Measurements from ENCODE around the gene ICAM3. TPM values are rescaled to one million over a fixed set of nuclear protein-coding genes. Genes with fewer than 3 reads are reported as not detected.
A peak's percentile ranks its signal among the peaks of the same experiment; 100 is the strongest.

ICAM3 gene
- total RNA-seq, 1 experiment from 2014 or later: 28.3 TPM

DNA sequence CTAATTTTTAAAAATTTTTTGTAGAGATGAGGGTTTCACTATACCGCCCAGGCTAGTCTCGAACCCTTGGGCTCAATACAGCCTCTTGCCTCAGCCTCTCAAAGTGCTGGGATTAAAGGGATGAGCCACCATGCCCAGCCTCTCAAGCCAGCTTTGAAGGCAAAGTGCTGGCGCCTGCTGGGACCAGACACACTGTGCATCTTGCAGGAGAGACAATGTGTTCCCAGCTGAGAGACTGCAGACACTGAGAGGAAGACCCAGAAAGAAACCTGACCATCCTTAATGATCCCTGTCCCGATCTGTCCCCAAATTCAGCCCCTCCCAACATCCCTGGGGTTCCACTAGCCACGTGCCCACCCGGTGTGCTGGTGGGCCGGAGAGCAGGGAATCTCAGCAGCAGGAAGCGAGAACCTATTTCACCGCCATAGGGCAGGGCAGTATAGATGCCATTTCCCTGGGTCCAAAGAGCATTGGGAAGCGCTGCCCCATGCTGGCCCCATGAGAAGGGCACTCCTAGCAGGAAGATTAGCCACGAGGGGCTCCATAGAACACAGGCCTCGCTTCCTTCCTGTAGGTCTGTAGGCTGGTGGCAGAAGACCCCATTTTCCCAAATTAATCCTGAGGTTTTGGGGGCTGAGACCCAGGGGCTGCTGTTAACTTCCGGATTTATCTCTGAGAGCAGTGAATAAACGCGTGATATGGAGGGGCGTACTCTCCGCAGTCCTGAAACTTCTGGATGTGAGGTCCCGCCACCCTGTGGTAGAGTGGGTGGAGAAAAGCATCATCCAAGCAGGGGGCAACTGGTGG, 7.1 kb downstream of the ICAM3 start:
- peak overlapping the region; percentile 96 to 98 (median 97) for H3K27ac Mint-ChIP-seq
- peaks cover 14 to 41% (median 31%) of the 10 kb centered on the region in 3 experiments; a peak in 6 of 7 replicates for H3K36me3 Mint-ChIP-seq (ENCODE audit: insufficient read depth in 1 of 3, low read depth in 3 of 3)
- Histone ChIP-seq H3K79me2 (ENCODE audit: insufficient read depth, low read length) (peaks cover 8% of the 10 kb centered on the region; the same call in 1 of the 2 replicates), H3K4me1 (ENCODE audit: insufficient read depth, low read length) (no peaks in the 10 kb centered on the region), H2BK12ac (ENCODE audit: insufficient read length, low read depth, low read length) (no peak overlapping the region), H2BK15ac (ENCODE audit: low read depth, low read length) (no peak overlapping the region), H3K79me1 (ENCODE audit: insufficient read depth, low read depth, low read length, poor library complexity, severe bottlenecking) (peaks cover 4% of the 10 kb centered on the region), H2BK120ac (ENCODE audit: low read depth, low read length, poor library complexity, severe bottlenecking) (no peak overlapping the region), H3K23ac (ENCODE audit: insufficient read length, low read depth, low read length) (no peak overlapping the region), H2BK20ac (ENCODE audit: low read depth, low read length, poor library complexity, severe bottlenecking) (no peak overlapping the region), H2BK5ac (ENCODE audit: insufficient read length, low read length) (no peak overlapping the region), H3K18ac (ENCODE audit: insufficient read length, low read depth, low read length) (no peak overlapping the region), H2AFZ (ENCODE audit: low read length) (no peak overlapping the region), H3K9me3 (ENCODE audit: control insufficient read depth, low read depth, low read length) (no peaks in the 10 kb centered on the region), H3K23me2 (ENCODE audit: insufficient read length, low read depth, low read length, poor library complexity, severe bottlenecking) (peaks cover 24% of the 10 kb centered on the region), H3K56ac (ENCODE audit: insufficient read length, low read depth, low read length) (no peak overlapping the region), H3K14ac (ENCODE audit: insufficient read depth, low read length) (peak overlapping the region; percentile 48; the same call in 1 of the 2 replicates), H3K27me3 (ENCODE audit: insufficient read depth, low read length) (no peaks in the 10 kb centered on the region; the same call in 1 of the 2 replicates), H3K27ac (ENCODE audit: insufficient read length, low read depth, low read length) (no peak overlapping the region), H3T11ph (ENCODE audit: low read length) (no peak overlapping the region), H3K4me2 (ENCODE audit: insufficient read depth, insufficient read length, low read length) (peak overlapping the region; percentile 98), H4K5ac (ENCODE audit: insufficient read length, low read depth, low read length) (no peak overlapping the region), H3K4ac (ENCODE audit: low read depth, low read length) (no peak overlapping the region), H4K8ac (replicated peaks; ENCODE audit: insufficient read length, low read depth, low read length) (no peak overlapping the region), H4K20me1 (ENCODE audit: control insufficient read depth, insufficient read depth, insufficient read length) (no peaks in the 10 kb centered on the region), H4K91ac (ENCODE audit: insufficient read length, low read depth, low read length) (no peak overlapping the region), H3K9ac (ENCODE audit: extremely low read depth, insufficient read length, low read length) (peak overlapping the region; percentile 62), H2AK5ac (ENCODE audit: insufficient read length, low read length) (no peak overlapping the region)
- no peak for DNase-seq
- WGBS (ENCODE audit: extremely low coverage, insufficient read length, low lambda C conversion rate): no CpG with 5 or more reads among the region's 18 CpGs
- peaks cover 18 to 21% of the 10 kb centered on the region in 2 experiments for H3K4me1 Mint-ChIP-seq
- no peaks in the 10 kb centered on the region; the same call in 1 of the 2 replicates for H3K27me3 Mint-ChIP-seq (ENCODE audit: low read depth)
- no peaks in the 10 kb centered on the region; a peak in 1 of 5 replicates for H3K9me3 Mint-ChIP-seq
- peak overlapping the region; percentile 95 to 96 for H3K4me3 Mint-ChIP-seq
- TF ChIP-seq, protein P1, sequence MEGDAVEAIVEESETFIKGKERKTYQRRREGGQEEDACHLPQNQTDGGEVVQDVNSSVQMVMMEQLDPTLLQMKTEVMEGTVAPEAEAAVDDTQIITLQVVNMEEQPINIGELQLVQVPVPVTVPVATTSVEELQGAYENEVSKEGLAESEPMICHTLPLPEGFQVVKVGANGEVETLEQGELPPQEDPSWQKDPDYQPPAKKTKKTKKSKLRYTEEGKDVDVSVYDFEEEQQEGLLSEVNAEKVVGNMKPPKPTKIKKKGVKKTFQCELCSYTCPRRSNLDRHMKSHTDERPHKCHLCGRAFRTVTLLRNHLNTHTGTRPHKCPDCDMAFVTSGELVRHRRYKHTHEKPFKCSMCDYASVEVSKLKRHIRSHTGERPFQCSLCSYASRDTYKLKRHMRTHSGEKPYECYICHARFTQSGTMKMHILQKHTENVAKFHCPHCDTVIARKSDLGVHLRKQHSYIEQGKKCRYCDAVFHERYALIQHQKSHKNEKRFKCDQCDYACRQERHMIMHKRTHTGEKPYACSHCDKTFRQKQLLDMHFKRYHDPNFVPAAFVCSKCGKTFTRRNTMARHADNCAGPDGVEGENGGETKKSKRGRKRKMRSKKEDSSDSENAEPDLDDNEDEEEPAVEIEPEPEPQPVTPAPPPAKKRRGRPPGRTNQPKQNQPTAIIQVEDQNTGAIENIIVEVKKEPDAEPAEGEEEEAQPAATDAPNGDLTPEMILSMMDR (conservative IDR thresholded peaks at IDR 0.05): no peak

Measured in H9 (cell line).